PC-9 (cell line): ENCODE measurements around the gene PLK5.

Experiments used
- EZH2 ChIP-seq: fragments of 200-600 bp; sonication (generic); IDR thresholded peaks from 2 replicates; pipeline ENCODE4 v1.8.0; 2017; ENCODE audit warnings: antibody characterized with exemption, low read depth
- TF ChIP-seq, protein P1 (sequence below): fragments of 200-600 bp; sonication (generic); conservative IDR thresholded peaks from 2 replicates; pipeline ENCODE4 v1.6.1; 2017; ENCODE audit warnings: mixed run types, antibody characterized with exemption, mild to moderate bottlenecking, moderate library complexity

GRCh38 chr19:1584500-1585242, 60.8 kb downstream of the PLK5 start:
- TF ChIP-seq, protein P1, sequence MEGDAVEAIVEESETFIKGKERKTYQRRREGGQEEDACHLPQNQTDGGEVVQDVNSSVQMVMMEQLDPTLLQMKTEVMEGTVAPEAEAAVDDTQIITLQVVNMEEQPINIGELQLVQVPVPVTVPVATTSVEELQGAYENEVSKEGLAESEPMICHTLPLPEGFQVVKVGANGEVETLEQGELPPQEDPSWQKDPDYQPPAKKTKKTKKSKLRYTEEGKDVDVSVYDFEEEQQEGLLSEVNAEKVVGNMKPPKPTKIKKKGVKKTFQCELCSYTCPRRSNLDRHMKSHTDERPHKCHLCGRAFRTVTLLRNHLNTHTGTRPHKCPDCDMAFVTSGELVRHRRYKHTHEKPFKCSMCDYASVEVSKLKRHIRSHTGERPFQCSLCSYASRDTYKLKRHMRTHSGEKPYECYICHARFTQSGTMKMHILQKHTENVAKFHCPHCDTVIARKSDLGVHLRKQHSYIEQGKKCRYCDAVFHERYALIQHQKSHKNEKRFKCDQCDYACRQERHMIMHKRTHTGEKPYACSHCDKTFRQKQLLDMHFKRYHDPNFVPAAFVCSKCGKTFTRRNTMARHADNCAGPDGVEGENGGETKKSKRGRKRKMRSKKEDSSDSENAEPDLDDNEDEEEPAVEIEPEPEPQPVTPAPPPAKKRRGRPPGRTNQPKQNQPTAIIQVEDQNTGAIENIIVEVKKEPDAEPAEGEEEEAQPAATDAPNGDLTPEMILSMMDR: no peak
- TF ChIP-seq EZH2: no peak
